Calu3 (cell line): ENCODE results near the gene FHL3. TPM values are rescaled to one million over a fixed set of nuclear protein-coding genes. Genes with fewer than 3 reads are reported as not detected.

ENCODE experiments used
- BruUV-seq: library from RNA; stranded (reverse); fragments of 400-500 nt; replicated peaks from 2 replicates; lab custom pipeline; 2021; lab: Mats Ljungman, UMichigan
- CTCF ChIA-PET: fragments of 300-600 bp; sonication (Branson Sonifier 250); formaldehyde crosslinking; loops from one replicate; lab custom pipeline; 2022; ENCODE audit warnings: antibody characterized with exemption; lab: Charles Lee
- DNase-seq: peaks from one replicate; pipeline ENCODE4 v3.0.0; 2022
- H3K27ac Mint-ChIP-seq: one replicate; pipeline ENCODE4 v1.8.0; 2022; ENCODE audit warnings: mixed read lengths; ENCODE audit not compliant: unreplicated experiment
- H3K27me3 Mint-ChIP-seq: one replicate; pipeline ENCODE4 v1.8.0; 2022; ENCODE audit warnings: mixed read lengths; ENCODE audit not compliant: unreplicated experiment
- H3K36me3 Mint-ChIP-seq: one replicate; pipeline ENCODE4 v1.8.0; 2022; ENCODE audit warnings: mild to moderate bottlenecking, moderate library complexity, mixed read lengths; ENCODE audit not compliant: insufficient read depth, unreplicated experiment
- H3K4me1 Mint-ChIP-seq: one replicate; pipeline ENCODE4 v1.8.0; 2022; ENCODE audit warnings: mild to moderate bottlenecking, low read depth, mixed read lengths; ENCODE audit not compliant: unreplicated experiment
- H3K4me3 Mint-ChIP-seq: one replicate; pipeline ENCODE4 v1.8.0; 2022; ENCODE audit warnings: mild to moderate bottlenecking, low read depth, moderate library complexity, mixed read lengths; ENCODE audit not compliant: unreplicated experiment
- H3K9me3 Mint-ChIP-seq: one replicate; pipeline ENCODE4 v1.8.0; 2022; ENCODE audit warnings: low read depth, mixed read lengths; ENCODE audit not compliant: unreplicated experiment
- CTCF ChIP-seq: fragments of 200-600 bp; IDR thresholded peaks from one replicate; pipeline ENCODE4 v1.8.0; 2022; ENCODE audit warnings: antibody characterized with exemption; ENCODE audit not compliant: unreplicated experiment
- intact Hi-C: fragments of 100-400 bp; cut with micrococcal nuclease; formaldehyde crosslinking; loops from one replicate; pipeline ENCODE4 v1.10.0; 2022; ENCODE audit not compliant: unreplicated experiment
- total RNA-seq: library from RNA; stranded (reverse); gene quantifications from 2 replicates; pipeline ENCODE4 v1.2.3, GENCODE V29; 2022

Gene FHL3
- total RNA-seq, 1 experiment from 2014 or later: 20.4 TPM

- peaks cover 16% of the 10 kb centered on the region for H3K4me1 Mint-ChIP-seq
- no TSS peak for BruUV-seq
- H3K36me3 Mint-ChIP-seq: peaks cover 15% of the 10 kb centered on the region
- CTCF ChIA-PET: interaction anchor here (0.7 kb wide), 2 partner anchors 106 to 655 kb away, joined by 3 read pairs; no protein-coding TSS in a partner anchor
- no peak for TF ChIP-seq CTCF
- intact Hi-C loops: no loop called here
- H3K27me3 Mint-ChIP-seq: no peaks in the 10 kb centered on the region
- no peak for DNase-seq
- peak overlapping the region; percentile 24 for H3K4me3 Mint-ChIP-seq
- H3K27ac Mint-ChIP-seq: no peak overlapping the region
- no peaks in the 10 kb centered on the region for H3K9me3 Mint-ChIP-seq
Observed at GRCh38 chr1:38006008-38006828, 904 bp upstream of the FHL3 start.

GRCh38 chr1:38004284-38005108, 818 bp downstream of the FHL3 start:
- intact Hi-C loops: loop anchor here (2.0 kb wide), 1 partner anchor 14 kb away; no protein-coding TSS in a partner anchor
- H3K27ac Mint-ChIP-seq: peak overlapping the region; percentile 76
- CTCF ChIA-PET: interaction anchor here (0.6 to 0.7 kb wide), 2 partner anchors 142 to 217 kb away, joined by 5 read pairs; no protein-coding TSS in a partner anchor
- H3K9me3 Mint-ChIP-seq: no peaks in the 10 kb centered on the region
- H3K4me3 Mint-ChIP-seq: peak overlapping the region; percentile 94
- peaks cover 30% of the 10 kb centered on the region for H3K4me1 Mint-ChIP-seq
- peaks cover 27% of the 10 kb centered on the region for H3K36me3 Mint-ChIP-seq
- TF ChIP-seq CTCF: no peak
- no peaks in the 10 kb centered on the region for H3K27me3 Mint-ChIP-seq
- no peak for DNase-seq
- BruUV-seq: TSS peak; percentile 77

GRCh38 chr1:38003261-38004250, 1.8 kb downstream of the FHL3 start:
- no peaks in the 10 kb centered on the region for H3K27me3 Mint-ChIP-seq
- no peak for TF ChIP-seq CTCF
- no peaks in the 10 kb centered on the region for H3K9me3 Mint-ChIP-seq
- peak overlapping the region; percentile 94 for H3K4me3 Mint-ChIP-seq
- intact Hi-C loops: loop anchor here (2.0 kb wide), 1 partner anchor 15 kb away; no protein-coding TSS in a partner anchor
- CTCF ChIA-PET: interaction anchor here (0.6 to 0.7 kb wide), 3 partner anchors 84 to 217 kb away, joined by 3 to 5 read pairs (median 5); no protein-coding TSS in a partner anchor
- no peak for DNase-seq
- peaks cover 31% of the 10 kb centered on the region for H3K36me3 Mint-ChIP-seq
- peak overlapping the region; percentile 76 for H3K27ac Mint-ChIP-seq
- no TSS peak for BruUV-seq
- peaks cover 39% of the 10 kb centered on the region for H3K4me1 Mint-ChIP-seq
